DND-41 (cell line): ENCODE measurements around the gene MGST2.

Experiments used
- ATAC-seq: fragments of 200-7000 bp; cut with Tn5 transposase; 3 replicates; pipeline ENCODE4 v1.9.1; 2021; ENCODE audit warnings: low read depth; ENCODE audit not compliant: insufficient read depth
- DNase-seq: peaks from one replicate; pipeline ENCODE4 v3.0.0-alpha.2; 2020
- H2AFZ ChIP-seq: 2 replicates; pipeline ENCODE4 v1.6.0; 2012; ENCODE audit warnings: low read depth, low read length
- H3K27ac ChIP-seq: 2 replicates; pipeline ENCODE4 v1.5.1; 2012; ENCODE audit warnings: low read length, inconsistent platforms
- H3K27me3 ChIP-seq: fragments of 200-600 bp; sonication (generic); 2 replicates; pipeline ENCODE4 v1.6.0; 2012; ENCODE audit warnings: low read length, mild to moderate bottlenecking, inconsistent platforms; ENCODE audit not compliant: insufficient read depth, poor library complexity
- H3K36me3 ChIP-seq: 2 replicates; pipeline ENCODE4 v1.5.1; 2012; ENCODE audit warnings: low read length, inconsistent platforms; ENCODE audit not compliant: insufficient read depth
- H3K4me1 ChIP-seq: 2 replicates; pipeline ENCODE4 v1.5.1; 2012; ENCODE audit warnings: mild to moderate bottlenecking, low read length; ENCODE audit not compliant: insufficient read depth
- H3K4me2 ChIP-seq: 2 replicates; pipeline ENCODE4 v1.6.0; 2012; ENCODE audit warnings: mild to moderate bottlenecking, moderate library complexity, low read length, inconsistent platforms; ENCODE audit not compliant: insufficient read depth
- H3K4me3 ChIP-seq, 2 experiments: fragments of 200-600 bp in 1 of 2; shearing (Covaris generic) in 1 of 2; 2 replicates each; pipeline ENCODE4 v1.5.1; 2012 to 2016; ENCODE audit warnings: inconsistent platforms in 2 of 2, low read length in 2 of 2, mild to moderate bottlenecking in 2 of 2, low read depth in 1 of 2, moderate library complexity in 1 of 2
- H3K79me2 ChIP-seq: 2 replicates; pipeline ENCODE4 v1.6.0; 2012; ENCODE audit warnings: low read length, inconsistent platforms; ENCODE audit not compliant: insufficient read depth
- H3K9ac ChIP-seq: 2 replicates; pipeline ENCODE4 v1.6.0; 2012; ENCODE audit warnings: low read depth, mild to moderate bottlenecking, inconsistent platforms, low read length, moderate library complexity
- H3K9me3 ChIP-seq: 2 replicates; pipeline ENCODE4 v1.5.1; 2012; ENCODE audit warnings: low read length, moderate library complexity, mild to moderate bottlenecking, inconsistent platforms; ENCODE audit not compliant: insufficient read depth, severe bottlenecking
- H4K20me1 ChIP-seq: 2 replicates; pipeline ENCODE4 v1.6.0; 2012; ENCODE audit warnings: low read length; ENCODE audit not compliant: insufficient read depth
- EZH2 ChIP-seq: IDR thresholded peaks from 3 replicates; pipeline ENCODE4 v1.6.1; 2012; ENCODE audit warnings: borderline replicate concordance, low read depth, mild to moderate bottlenecking, moderate library complexity, low read length, inconsistent platforms; ENCODE audit not compliant: severe bottlenecking
- TF ChIP-seq, protein P1 (sequence below): IDR thresholded peaks from 2 replicates; pipeline ENCODE4 v1.5.1; 2012; ENCODE audit warnings: borderline replicate concordance, low read length, moderate library complexity, mild to moderate bottlenecking; ENCODE audit not compliant: poor library complexity, severe bottlenecking; ENCODE audit errors: extremely low read depth

Gene MGST2

DNA sequence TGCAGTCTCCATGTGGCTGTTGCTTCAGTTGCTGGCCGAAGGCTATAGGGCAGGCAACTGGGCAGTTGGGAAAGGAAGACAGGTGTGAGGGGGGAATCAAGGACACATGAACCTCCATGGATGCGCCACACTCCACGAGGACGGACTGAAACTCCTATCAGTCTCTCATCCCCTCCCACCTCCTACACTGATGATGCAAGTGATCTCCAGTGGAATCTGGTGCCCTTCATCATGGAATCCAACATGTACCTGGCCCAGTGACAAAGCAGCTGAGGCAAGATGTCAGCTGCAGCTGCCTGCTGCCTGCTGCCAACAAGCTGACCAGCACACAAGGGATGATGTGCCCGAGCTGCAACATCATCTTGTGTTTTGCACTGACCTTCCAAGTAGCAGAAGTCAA lies 26.0 kb upstream of the MGST2 start:
- H4K20me1 ChIP-seq: no peaks in the 10 kb centered on the region
- TF ChIP-seq, protein P1, sequence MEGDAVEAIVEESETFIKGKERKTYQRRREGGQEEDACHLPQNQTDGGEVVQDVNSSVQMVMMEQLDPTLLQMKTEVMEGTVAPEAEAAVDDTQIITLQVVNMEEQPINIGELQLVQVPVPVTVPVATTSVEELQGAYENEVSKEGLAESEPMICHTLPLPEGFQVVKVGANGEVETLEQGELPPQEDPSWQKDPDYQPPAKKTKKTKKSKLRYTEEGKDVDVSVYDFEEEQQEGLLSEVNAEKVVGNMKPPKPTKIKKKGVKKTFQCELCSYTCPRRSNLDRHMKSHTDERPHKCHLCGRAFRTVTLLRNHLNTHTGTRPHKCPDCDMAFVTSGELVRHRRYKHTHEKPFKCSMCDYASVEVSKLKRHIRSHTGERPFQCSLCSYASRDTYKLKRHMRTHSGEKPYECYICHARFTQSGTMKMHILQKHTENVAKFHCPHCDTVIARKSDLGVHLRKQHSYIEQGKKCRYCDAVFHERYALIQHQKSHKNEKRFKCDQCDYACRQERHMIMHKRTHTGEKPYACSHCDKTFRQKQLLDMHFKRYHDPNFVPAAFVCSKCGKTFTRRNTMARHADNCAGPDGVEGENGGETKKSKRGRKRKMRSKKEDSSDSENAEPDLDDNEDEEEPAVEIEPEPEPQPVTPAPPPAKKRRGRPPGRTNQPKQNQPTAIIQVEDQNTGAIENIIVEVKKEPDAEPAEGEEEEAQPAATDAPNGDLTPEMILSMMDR: no peak
- TF ChIP-seq EZH2: no peak
- DNase-seq (no peak), ATAC-seq (no peak)
- peaks cover 4% of the 10 kb centered on the region for H3K9me3 ChIP-seq
- H3K4me3 ChIP-seq: no peak overlapping the region
- no peak overlapping the region for H3K4me2 ChIP-seq
- no peaks in the 10 kb centered on the region for H3K4me1 ChIP-seq
- no peaks in the 10 kb centered on the region for H3K27me3 ChIP-seq
- H2AFZ ChIP-seq: no peak overlapping the region
- no peaks in the 10 kb centered on the region for H3K36me3 ChIP-seq
- no peak overlapping the region for H3K9ac ChIP-seq
- H3K79me2 ChIP-seq: no peaks in the 10 kb centered on the region
- no peak overlapping the region for H3K27ac ChIP-seq

GRCh38 chr4:139641218-139641617 lies 24.4 kb upstream of the MGST2 start:
- Histone ChIP-seq H3K36me3 (no peaks in the 10 kb centered on the region), H3K9ac (no peak overlapping the region), H3K27ac (no peak overlapping the region), H3K4me1 (no peaks in the 10 kb centered on the region), H3K4me3 (no peak overlapping the region), H3K9me3 (peaks cover 4% of the 10 kb centered on the region), H3K4me2 (no peak overlapping the region), H3K27me3 (no peaks in the 10 kb centered on the region), H4K20me1 (no peaks in the 10 kb centered on the region), H3K79me2 (no peaks in the 10 kb centered on the region), H2AFZ (no peak overlapping the region)
- no peak for ATAC-seq
- no peak for DNase-seq
- TF ChIP-seq, protein P1: no peak
- TF ChIP-seq EZH2: no peak

GRCh38 chr4:139642364-139642763 lies 23.3 kb upstream of the MGST2 start:
- DNase-seq: no peak
- Histone ChIP-seq H3K36me3 (no peaks in the 10 kb centered on the region), H3K9me3 (peaks cover 4% of the 10 kb centered on the region), H3K27ac (no peak overlapping the region), H3K4me1 (no peaks in the 10 kb centered on the region), H3K79me2 (no peaks in the 10 kb centered on the region), H3K4me3 (no peak overlapping the region), H3K9ac (no peak overlapping the region), H3K27me3 (no peaks in the 10 kb centered on the region), H4K20me1 (no peaks in the 10 kb centered on the region), H3K4me2 (no peak overlapping the region), H2AFZ (no peak overlapping the region)
- ATAC-seq: no peak
- TF ChIP-seq, protein P1: no peak
- TF ChIP-seq EZH2: no peak
